ENCODE results near the gene DDIT4. TPM values are rescaled to one million over a fixed set of nuclear protein-coding genes. Genes with fewer than 3 reads are reported as not detected.

Gene DDIT4
- total RNA-seq, 1 experiment from 2014 or later, result 68.9 TPM

DNA sequence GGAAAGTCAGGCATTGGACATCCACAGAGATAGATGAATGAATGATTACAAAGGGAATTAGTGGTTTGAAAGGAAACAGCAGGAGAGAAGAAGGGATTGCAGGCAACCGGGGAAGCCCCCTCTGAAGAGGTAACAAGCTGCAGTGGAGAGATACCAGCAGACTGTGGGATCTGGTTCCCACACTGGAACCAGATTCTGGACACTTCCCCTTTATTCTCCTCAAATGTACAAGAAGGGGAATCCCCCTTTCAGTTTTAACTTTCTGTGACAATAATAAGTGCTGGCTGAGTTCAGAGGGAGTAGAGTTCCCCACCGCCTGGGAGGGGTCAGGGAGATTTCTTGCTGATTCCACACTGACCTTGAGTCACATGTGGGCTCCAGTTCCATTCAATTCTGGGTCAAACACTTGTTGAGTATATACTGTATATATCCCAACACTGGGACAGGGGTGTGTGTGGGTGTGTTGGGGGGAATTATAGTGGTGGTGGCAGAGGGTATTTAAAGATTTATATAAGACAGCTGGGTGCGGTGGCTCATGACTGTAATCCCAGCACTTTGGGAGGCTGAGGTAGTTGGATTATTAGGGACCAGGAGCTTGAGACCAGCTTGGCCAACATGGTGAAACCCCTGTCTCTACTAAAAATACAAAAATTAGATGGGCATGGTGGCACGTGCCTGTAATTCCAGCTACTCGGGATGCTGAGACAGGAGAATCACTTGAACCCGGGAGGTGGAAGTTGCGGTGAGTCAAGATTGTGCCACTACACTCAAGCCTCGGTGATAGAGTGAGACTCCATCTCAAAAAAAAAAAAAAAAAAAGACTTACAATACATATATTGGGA, 16.5 kb upstream of the DDIT4 start:
- H3K4me1 ChIP-seq (ENCODE audit: insufficient read depth, low read length), result peaks cover 16% of the 10 kb centered on the region
- DNase-seq, result no peak
- no peak overlapping the region for H3K4me2 ChIP-seq (ENCODE audit: low read length)

DNA sequence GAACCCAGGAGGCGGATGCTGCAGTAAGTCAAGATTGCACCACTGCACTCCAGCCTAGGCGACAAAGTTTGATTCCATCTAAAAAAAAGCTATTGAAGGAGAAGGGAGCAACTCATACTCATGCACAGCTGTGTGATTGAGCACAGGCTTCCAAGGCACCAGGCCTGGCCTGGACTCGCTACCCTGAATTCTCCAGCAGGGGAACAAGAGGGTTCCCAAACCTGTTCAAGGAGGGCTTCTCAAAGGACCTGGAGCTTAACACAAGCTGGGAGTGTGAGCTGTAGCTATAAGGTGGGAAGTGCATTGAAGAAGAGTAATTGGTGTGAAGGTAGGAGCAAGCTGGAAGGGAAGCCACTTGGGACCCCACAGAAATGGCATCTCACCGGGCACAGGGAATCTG, 15.1 kb upstream of the DDIT4 start:
- H3K4me3 ChIP-seq (ENCODE audit: low read length), result no peak overlapping the region
- no peaks in the 10 kb centered on the region for H3K27me3 ChIP-seq (ENCODE audit: low read length)
- H3K9me2 ChIP-seq (replicated peaks; ENCODE audit: low read length), result no peaks in the 10 kb centered on the region
- ChIA-PET CTCF (no interaction called here), POLR2A (ENCODE audit: unreplicated experiment) (no interaction called here)
- peaks cover 16% of the 10 kb centered on the region for H3K4me1 ChIP-seq (ENCODE audit: insufficient read depth, low read length)
- H3K4me2 ChIP-seq (ENCODE audit: low read length), result no peak overlapping the region
- H3K9me3 ChIP-seq (ENCODE audit: low read length), result no peaks in the 10 kb centered on the region
- H3K36me3 ChIP-seq (ENCODE audit: low read depth, low read length), result no peaks in the 10 kb centered on the region
- TF ChIP-seq EZH2phosphoT487 (IDR thresholded peaks at IDR 0.05; ENCODE audit: borderline replicate concordance, low read length), result no peak
- TF ChIP-seq EZH2 (IDR thresholded peaks at IDR 0.05; ENCODE audit: low read length, unreplicated experiment), result no peak
- TF ChIP-seq, protein P1, sequence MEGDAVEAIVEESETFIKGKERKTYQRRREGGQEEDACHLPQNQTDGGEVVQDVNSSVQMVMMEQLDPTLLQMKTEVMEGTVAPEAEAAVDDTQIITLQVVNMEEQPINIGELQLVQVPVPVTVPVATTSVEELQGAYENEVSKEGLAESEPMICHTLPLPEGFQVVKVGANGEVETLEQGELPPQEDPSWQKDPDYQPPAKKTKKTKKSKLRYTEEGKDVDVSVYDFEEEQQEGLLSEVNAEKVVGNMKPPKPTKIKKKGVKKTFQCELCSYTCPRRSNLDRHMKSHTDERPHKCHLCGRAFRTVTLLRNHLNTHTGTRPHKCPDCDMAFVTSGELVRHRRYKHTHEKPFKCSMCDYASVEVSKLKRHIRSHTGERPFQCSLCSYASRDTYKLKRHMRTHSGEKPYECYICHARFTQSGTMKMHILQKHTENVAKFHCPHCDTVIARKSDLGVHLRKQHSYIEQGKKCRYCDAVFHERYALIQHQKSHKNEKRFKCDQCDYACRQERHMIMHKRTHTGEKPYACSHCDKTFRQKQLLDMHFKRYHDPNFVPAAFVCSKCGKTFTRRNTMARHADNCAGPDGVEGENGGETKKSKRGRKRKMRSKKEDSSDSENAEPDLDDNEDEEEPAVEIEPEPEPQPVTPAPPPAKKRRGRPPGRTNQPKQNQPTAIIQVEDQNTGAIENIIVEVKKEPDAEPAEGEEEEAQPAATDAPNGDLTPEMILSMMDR (conservative IDR thresholded peaks at IDR 0.05; ENCODE audit: low read depth, low read length), result no peak
- ATAC-seq, result no peak
- no peaks in the 10 kb centered on the region for H3F3A ChIP-seq (ENCODE audit: low read length, unreplicated experiment)
- H2AFZ ChIP-seq (ENCODE audit: low read length), result no peak overlapping the region
- H3K9ac ChIP-seq (ENCODE audit: low read length), result no peak overlapping the region
- H3K79me2 ChIP-seq (ENCODE audit: low read length), result no peaks in the 10 kb centered on the region
- BruUV-seq (replicated peaks), result no TSS peak
- no peak overlapping the region for H3K27ac ChIP-seq (ENCODE audit: low read length)
- intact Hi-C loops (cut with micrococcal nuclease), result no loop called here
- DNase-seq, result no peak
- no peaks in the 10 kb centered on the region for H4K20me1 ChIP-seq (ENCODE audit: low read length)

More for the DNA sequence above, 16.5 kb upstream of the DDIT4 start:
- no peaks in the 10 kb centered on the region for H3K9me2 ChIP-seq (replicated peaks; ENCODE audit: low read length)
- no peak overlapping the region for H2AFZ ChIP-seq (ENCODE audit: low read length)
- no peaks in the 10 kb centered on the region for H4K20me1 ChIP-seq (ENCODE audit: low read length)
- H3F3A ChIP-seq (ENCODE audit: low read length, unreplicated experiment), result no peaks in the 10 kb centered on the region
- no TSS peak for BruUV-seq (replicated peaks)
- no peaks in the 10 kb centered on the region for H3K27me3 ChIP-seq (ENCODE audit: low read length)
- H3K27ac ChIP-seq (ENCODE audit: low read length), result no peak overlapping the region
- no peaks in the 10 kb centered on the region for H3K9me3 ChIP-seq (ENCODE audit: low read length)
- no peaks in the 10 kb centered on the region for H3K79me2 ChIP-seq (ENCODE audit: low read length)
- no peaks in the 10 kb centered on the region for H3K36me3 ChIP-seq (ENCODE audit: low read depth, low read length)
- CTCF ChIA-PET, result no interaction called here
- POLR2A ChIA-PET (ENCODE audit: unreplicated experiment), result no interaction called here
- H3K9ac ChIP-seq (ENCODE audit: low read length), result no peak overlapping the region
- H3K4me3 ChIP-seq (ENCODE audit: low read length), result no peak overlapping the region
- ATAC-seq, result no peak
- TF ChIP-seq EZH2 (IDR thresholded peaks at IDR 0.05; ENCODE audit: low read length, unreplicated experiment) (no peak), EZH2phosphoT487 (IDR thresholded peaks at IDR 0.05; ENCODE audit: borderline replicate concordance, low read length) (no peak)
- TF ChIP-seq, protein P1 (conservative IDR thresholded peaks at IDR 0.05; ENCODE audit: low read depth, low read length), result no peak
- intact Hi-C loops (cut with micrococcal nuclease), result no loop called here

All from PC-3 (cell line).